Bone marrow (tissue), 2 donors: ENCODE results near the gene MCM9.

ENCODE experiments used
- DNase-seq, 2 donors: peaks; one replicate each; lab custom pipeline; 2025; lab: John Stamatoyannopoulos, UW

Gene MCM9

DNA sequence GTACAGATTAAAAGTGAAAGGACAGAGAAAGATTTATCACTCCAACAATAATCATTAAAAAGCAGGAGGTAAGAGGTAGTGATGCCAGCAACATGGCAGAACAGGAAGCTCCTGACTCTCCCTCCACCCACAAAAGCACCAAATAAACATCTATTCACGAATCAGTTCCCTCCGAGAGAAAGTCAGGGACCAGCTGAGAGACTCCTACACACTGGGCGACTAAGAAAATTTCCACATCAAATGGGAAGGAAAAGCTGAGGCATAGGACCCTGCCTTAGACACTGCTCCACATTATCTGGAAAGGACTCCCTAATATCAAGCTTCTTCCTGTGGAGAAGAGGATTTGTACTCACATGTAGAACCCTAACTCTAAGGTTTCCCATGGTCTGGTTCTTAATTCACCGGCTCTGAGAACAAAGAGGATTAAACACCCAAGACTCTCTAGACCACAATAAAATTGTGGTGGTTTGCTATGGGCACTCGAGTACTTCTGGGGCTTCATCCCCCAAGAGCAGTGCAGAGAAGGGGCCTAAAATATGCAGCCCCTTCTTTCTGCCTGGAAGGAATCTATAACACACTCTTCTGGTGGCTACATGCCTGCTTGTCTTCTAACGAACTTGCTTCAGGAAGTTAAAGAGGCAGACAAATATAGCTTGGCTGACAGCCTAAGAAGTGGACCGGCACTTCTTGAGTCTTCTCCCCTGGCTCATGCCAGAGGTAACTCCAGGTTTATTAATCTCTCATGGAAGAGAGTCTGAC, 70.4 kb downstream of the MCM9 start:
- no peak for DNase-seq

DNA sequence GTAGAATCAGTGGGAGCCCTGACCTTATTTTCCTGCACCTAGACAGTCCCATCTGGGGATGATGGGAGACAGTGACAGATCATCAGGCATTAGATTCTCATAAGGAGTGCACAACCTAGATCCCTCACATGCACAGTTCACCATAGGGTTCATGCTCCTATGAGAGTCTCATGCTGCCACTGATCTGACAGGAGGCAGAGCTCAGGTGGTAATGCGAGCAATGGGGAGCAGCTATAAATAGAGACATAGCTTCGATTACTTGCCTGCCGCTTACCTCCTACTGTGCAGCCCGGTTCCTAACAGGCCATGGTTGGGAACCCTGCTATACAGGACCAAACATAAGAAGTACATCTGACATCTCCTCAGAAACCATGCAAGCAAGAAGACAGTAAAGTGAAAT, 72.5 kb downstream of the MCM9 start:
- DNase-seq = no peak

DNA sequence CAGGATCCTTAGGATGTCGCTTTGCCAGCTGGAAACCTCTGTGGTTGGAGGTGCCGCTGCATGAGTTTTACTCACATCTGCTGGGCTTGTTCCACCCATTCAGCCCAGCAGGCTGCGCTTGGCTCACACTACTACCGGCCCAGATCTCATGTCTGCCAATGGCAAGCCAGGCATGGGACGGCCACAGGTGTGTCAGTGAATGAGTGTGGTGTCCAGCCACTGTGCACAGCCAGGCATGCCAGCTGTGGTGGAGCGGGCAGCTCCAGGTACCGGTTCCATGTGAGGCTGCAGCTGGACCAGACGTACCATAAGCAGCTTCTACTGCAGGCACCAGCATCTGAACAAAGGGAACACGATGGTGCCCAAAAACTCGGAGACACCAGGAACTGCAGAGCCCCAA, 74.1 kb downstream of the MCM9 start:
- DNase-seq = no peak

DNA sequence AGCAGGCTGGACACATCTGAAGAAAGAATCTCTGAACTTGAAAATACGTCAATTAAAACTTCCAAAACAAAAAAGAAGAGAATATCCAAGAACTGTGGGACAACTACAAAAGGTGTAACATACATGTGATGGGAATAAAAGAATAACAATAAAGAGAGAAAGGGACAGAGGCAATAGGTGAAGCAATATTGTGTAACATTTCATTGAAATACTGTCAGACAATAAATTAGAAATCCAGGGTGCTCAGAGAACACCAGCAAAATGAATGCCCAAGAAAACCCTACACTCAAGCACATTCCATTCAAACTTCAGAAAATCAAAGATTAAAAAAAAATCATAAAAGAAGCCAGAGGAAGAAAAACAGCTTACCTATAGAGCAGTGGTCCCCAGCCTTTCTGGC, 74.6 kb downstream of the MCM9 start:
- no peak for DNase-seq

- peak in 1 of 2 donors; percentile 13 for DNase-seq
These were observed 75.4 kb downstream of the MCM9 start for GRCh38 chr6:118859517-118860064.

- DNase-seq = no peak
These were observed 78.7 kb downstream of the MCM9 start for GRCh38 chr6:118856301-118856700.

DNA sequence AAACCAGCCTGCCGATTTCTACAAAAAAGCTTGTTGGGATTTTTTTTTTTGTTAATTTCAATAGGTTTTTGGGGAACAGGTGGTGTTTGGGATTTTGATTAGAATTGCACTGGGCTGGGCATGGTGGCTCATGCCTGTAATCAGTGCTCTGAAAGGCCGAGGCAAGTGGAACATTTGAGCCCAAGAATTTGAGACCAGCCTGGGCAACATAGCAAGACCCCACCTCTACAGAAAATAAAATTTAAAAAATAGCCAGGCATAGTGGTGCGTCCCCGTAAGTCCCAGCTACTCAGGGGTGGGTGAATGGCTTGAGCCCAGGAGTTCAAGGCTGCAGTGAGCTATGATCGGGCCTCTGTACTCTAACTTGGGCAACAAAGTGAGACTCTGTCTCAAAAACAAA, 81.6 kb downstream of the MCM9 start:
- DNase-seq = no peak

GRCh38 chr6:118844915-118845314, 90.0 kb downstream of the MCM9 start:
- DNase-seq = no peak

DNA sequence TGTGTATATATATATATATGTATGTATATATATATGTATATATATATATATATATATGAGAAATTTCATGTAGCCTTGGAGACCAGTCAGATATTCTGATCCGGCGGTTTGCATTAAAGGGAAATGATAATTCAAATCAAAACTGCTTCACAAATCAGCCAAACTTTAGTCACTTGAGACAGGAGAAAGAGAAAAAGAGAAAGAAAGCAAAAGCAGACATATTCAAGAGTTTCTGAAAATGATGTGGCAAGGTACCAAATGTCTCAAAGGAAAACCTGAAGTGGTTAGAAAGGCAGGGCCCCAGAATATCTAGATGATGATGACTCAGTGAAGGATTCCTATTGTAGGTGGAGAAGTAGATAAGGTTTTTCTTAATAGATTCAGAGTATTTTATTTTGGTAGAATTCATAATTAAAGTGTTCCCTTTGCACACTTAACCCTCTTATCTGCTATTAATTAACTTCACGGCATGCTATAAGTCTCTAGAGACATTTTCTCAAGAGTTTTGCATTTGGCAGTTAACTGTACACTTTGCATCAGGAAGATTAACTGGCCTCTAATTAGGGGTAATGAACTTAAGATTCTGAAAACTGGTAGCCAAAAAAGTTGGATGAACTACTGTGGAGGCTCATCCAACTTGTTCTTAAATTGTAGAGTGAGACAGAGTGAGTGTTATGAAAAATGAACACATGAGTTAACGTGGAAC, 91.1 kb downstream of the MCM9 start:
- DNase-seq = no peak

- DNase-seq = no peak
These were observed 104.3 kb downstream of the MCM9 start for GRCh38 chr6:118830691-118831090.

GRCh38 chr6:118829817-118830478, 105.0 kb downstream of the MCM9 start:
- DNase-seq = no peak

DNA sequence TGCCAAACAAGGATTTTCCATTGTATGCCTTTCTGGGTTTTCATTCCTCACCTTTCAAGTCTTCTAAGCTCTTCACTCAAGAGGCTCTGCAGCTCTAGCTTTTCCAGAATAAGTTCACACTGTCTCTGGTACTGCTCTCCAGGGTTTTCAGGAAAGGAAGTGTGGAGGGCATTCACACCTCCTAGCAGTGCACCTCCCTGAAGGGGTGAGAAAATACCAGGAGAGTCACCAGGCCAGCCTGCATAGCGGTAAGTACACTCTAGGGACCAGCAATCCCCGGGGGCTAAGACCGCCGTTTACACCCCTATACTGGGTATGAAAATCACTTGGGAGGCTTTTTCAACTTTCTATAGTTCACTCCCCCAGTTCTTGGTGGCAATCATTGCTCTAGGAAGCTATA, 108.9 kb downstream of the MCM9 start:
- DNase-seq = no peak

DNA sequence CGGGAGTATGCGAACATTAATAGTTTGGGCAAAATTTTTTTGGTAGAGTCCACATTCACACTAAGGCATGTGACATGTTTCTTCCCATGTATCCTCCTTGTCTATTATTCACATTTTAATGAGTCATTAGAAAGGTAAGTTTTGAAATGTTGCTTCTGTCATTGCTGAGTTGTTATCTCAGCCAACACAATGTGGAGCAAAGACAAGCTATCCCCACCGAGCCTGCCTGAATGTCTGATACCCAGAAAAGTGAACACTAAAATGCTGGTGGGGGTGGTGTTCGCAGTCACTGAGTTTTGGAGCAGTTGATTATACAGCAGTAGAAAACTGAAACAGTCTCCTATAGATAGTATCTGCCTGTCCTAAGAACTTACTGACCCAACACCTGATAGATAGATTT, 109.3 kb downstream of the MCM9 start:
- no peak for DNase-seq

DNA sequence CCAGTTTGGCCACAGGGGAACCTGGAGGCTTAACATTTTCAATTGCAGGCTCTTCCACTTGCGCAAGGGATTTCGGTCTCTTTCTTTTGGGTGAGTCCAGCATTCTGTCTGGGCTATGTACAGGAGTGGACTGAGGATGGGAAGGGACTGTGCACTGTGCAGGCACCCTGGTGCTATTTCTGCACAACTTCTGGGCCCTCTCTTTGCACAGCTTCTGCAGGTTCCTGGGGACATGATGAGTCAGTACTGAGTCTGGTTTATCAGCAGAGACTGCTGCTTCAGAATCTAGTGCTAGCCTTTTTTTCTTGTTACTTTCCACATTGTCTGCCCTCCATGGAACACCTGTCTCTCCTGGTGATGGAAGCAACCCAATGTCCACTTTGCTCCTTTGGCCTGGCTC, 119.5 kb downstream of the MCM9 start:
- DNase-seq = no peak

DNA sequence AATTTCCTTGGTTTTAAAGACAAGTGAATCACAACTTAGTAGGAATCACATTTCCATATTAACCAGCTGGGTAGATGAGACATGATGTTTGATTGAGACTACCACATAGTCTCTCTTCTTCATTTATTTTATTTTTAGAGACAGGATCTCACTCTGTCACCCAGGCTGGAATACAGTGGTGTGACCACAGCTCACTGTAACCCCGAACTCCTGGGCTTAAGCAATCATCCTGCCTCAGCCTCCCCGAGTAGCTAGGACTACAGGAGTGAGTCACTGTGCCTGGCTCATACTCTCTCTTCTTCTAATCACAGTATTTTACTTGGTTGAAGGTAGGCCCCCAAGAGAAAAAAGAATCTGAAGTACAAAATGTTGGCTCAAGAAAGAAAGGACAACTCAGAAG, 121.2 kb downstream of the MCM9 start:
- DNase-seq = no peak

DNA sequence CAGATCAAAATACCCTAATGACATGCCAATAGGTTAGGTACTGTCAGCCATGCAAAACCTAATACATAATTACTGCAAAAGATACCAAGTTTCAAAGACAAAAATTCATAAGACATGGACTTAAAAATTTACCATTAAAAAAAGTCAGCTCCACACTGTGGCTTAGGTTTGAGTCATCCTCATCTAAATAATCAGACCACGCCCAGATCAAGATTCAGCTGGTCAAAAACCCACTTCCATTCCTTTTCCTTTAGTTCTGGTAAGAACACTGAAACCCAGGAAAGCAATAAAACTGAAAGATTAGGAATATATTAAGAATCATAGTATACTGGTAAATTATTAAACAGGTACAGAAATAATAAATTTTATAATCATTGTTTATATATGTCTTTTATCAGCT, 122.0 kb downstream of the MCM9 start:
- no peak for DNase-seq

DNA sequence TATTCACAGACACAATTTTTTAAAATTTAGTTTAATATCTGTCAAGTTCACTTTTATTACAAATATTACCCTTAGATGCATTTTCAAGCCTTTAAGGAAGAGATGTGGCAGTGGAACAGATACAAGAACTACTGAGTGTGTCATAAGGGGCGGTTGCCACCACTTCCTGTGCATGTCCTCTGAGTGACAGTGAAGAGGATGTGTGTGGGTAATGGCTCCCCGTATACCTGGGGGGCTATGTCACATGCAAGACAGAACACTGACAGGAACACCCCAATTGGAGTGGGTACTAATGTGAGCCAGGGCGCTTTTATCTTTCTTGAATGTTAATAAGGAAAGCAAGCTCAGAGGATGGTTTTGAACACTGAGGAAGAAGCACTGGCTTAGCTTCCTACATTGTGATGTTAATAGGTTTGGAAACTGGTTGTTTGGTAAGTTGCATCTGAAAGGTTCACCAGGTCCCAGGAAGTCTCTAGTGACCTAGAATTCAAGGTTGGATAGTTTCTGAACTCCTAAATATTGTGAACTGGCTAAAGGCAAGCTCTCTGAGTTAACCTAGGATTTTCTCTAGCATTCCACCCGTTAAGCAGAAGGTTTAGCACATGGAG, 124.4 kb downstream of the MCM9 start:
- DNase-seq = peak in 1 of 2 donors; percentile 78

GRCh38 chr6:118808793-118809638, 125.9 kb downstream of the MCM9 start:
- no peak for DNase-seq

GRCh38 chr6:118804091-118804490, 130.9 kb downstream of the MCM9 start:
- no peak for DNase-seq

DNA sequence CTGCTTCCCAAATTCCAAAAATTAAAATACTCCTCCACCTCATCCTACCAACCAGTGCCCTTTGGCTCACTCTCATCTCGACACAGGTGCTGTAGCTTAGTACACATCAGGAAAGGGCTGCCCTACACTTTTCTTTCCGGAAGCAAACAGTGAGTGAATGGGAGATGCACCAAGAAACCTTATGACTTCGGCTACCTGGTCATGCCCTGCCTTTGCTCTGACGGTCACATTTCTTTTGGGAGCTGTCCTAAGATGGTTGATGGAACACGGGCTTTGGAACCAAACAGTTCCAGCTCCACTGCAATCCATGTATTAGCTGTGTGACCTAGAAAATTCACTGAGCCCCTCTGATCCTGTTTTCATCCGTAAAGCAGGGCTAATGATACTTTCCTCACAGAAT, 133.7 kb downstream of the MCM9 start:
- DNase-seq = no peak

DNA sequence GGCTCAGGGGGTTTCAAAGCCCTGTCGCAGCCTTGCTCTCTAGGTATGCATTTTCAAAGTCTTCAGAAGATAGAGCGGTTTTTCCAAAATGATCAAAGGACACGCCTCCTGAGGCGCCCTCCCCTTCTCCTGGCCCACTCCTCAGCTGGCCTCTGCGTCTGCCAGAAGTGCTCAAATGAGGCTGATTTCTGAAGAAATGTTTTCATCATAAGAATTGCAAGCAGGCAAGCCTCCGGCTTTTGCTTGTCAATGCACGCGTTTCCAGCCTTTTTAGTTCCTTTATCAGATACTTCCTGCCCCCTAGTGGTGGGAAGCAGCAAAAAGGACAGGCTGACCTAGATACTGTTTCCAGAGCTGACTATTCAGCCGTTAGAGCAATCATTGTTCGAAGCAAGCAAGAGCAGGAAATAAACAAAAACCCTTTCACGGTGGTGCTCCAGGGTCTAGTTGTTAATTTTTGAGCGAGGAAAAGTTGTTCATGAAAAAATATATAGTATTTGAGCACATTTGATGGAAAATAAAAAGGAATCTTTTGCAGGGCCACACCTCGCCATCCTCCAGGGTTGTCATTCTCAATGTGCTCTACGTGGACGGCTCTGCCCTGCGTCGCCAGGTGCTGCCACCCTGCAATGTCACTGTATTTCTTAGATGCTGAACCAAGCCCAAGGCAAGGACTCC, 134.4 kb downstream of the MCM9 start:
- peak; percentile 8 to 60 for DNase-seq
